HL-60 (cell line): ENCODE data around the gene HLCS.

Experiments
- DNase-seq, 2 experiments: peaks; one replicate each; pipeline ENCODE4 v3.0.0-alpha.2; 2010 to 2020; ENCODE audit warnings: low read depth in 1 of 2, low spot score in 1 of 2
- H3K27ac ChIP-seq: fragments of 250-450 bp; sonication (Bioruptor Pico); replicated peaks from 2 replicates; pipeline ENCODE4 v1.5.1; 2020; ENCODE audit warnings: mild to moderate bottlenecking, moderate library complexity
- H3K27me3 ChIP-seq: fragments of 250-450 bp; sonication (Bioruptor Pico); 2 replicates; pipeline ENCODE4 v1.5.1; 2021; ENCODE audit warnings: mild to moderate bottlenecking, moderate library complexity; ENCODE audit not compliant: insufficient read depth, poor library complexity, severe bottlenecking
- H3K4me3 ChIP-seq: replicated peaks from 2 replicates; pipeline ENCODE4 v1.5.1; 2011; ENCODE audit warnings: mild to moderate bottlenecking, control low read depth, low read length; ENCODE audit not compliant: insufficient read depth
- GABPA ChIP-seq: IDR thresholded peaks from 2 replicates; pipeline ENCODE4 v1.6.1; 2012; ENCODE audit warnings: low read depth
- POLR2AphosphoS5 ChIP-seq: IDR thresholded peaks from 2 replicates; pipeline ENCODE4 v1.6.1; 2012; ENCODE audit warnings: low read depth
- SPI1 ChIP-seq: IDR thresholded peaks from 2 replicates; pipeline ENCODE4 v1.6.1; 2012; ENCODE audit warnings: low read depth, mild to moderate bottlenecking, borderline replicate concordance
- TF ChIP-seq, protein P1 (sequence below): IDR thresholded peaks from 2 replicates; pipeline ENCODE4 v1.6.1; 2012; ENCODE audit warnings: low read depth; ENCODE audit not compliant: insufficient replicate concordance
- TF ChIP-seq, protein P2 (sequence below): IDR thresholded peaks from one replicate; pipeline ENCODE4 v1.5.1; 2011; ENCODE audit warnings: low read length, control low read depth, inconsistent platforms; ENCODE audit not compliant: insufficient read depth

HLCS gene

DNA sequence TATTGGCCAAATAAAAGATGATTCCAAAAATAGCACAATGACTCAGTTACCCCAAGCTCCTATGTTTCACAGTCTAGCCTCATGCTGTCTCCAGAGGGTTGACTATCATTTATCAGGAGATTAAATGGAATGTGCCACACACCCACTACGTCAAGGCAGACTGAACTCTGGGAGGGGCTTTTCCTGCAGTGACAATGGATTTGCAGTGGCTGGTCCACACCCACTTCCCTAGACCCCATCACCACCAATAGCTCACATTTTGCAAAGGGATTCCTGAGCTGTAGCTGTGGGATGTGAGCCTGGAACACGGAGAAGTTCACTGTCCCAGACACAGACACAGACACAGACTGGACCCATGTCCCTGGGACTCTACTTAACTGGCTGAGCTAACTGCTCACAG, 77.1 kb downstream of the HLCS start:
- no peak overlapping the region for H3K27ac ChIP-seq
- H3K27me3 ChIP-seq, result no peaks in the 10 kb centered on the region
- no peak overlapping the region for H3K4me3 ChIP-seq
- TF ChIP-seq, protein P1, sequence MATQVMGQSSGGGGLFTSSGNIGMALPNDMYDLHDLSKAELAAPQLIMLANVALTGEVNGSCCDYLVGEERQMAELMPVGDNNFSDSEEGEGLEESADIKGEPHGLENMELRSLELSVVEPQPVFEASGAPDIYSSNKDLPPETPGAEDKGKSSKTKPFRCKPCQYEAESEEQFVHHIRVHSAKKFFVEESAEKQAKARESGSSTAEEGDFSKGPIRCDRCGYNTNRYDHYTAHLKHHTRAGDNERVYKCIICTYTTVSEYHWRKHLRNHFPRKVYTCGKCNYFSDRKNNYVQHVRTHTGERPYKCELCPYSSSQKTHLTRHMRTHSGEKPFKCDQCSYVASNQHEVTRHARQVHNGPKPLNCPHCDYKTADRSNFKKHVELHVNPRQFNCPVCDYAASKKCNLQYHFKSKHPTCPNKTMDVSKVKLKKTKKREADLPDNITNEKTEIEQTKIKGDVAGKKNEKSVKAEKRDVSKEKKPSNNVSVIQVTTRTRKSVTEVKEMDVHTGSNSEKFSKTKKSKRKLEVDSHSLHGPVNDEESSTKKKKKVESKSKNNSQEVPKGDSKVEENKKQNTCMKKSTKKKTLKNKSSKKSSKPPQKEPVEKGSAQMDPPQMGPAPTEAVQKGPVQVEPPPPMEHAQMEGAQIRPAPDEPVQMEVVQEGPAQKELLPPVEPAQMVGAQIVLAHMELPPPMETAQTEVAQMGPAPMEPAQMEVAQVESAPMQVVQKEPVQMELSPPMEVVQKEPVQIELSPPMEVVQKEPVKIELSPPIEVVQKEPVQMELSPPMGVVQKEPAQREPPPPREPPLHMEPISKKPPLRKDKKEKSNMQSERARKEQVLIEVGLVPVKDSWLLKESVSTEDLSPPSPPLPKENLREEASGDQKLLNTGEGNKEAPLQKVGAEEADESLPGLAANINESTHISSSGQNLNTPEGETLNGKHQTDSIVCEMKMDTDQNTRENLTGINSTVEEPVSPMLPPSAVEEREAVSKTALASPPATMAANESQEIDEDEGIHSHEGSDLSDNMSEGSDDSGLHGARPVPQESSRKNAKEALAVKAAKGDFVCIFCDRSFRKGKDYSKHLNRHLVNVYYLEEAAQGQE, result no peak
- TF ChIP-seq, protein P2, sequence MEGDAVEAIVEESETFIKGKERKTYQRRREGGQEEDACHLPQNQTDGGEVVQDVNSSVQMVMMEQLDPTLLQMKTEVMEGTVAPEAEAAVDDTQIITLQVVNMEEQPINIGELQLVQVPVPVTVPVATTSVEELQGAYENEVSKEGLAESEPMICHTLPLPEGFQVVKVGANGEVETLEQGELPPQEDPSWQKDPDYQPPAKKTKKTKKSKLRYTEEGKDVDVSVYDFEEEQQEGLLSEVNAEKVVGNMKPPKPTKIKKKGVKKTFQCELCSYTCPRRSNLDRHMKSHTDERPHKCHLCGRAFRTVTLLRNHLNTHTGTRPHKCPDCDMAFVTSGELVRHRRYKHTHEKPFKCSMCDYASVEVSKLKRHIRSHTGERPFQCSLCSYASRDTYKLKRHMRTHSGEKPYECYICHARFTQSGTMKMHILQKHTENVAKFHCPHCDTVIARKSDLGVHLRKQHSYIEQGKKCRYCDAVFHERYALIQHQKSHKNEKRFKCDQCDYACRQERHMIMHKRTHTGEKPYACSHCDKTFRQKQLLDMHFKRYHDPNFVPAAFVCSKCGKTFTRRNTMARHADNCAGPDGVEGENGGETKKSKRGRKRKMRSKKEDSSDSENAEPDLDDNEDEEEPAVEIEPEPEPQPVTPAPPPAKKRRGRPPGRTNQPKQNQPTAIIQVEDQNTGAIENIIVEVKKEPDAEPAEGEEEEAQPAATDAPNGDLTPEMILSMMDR, result no peak
- TF ChIP-seq GABPA, result no peak
- TF ChIP-seq POLR2AphosphoS5, result no peak
- no peak for TF ChIP-seq SPI1
- no peak for DNase-seq

DNA sequence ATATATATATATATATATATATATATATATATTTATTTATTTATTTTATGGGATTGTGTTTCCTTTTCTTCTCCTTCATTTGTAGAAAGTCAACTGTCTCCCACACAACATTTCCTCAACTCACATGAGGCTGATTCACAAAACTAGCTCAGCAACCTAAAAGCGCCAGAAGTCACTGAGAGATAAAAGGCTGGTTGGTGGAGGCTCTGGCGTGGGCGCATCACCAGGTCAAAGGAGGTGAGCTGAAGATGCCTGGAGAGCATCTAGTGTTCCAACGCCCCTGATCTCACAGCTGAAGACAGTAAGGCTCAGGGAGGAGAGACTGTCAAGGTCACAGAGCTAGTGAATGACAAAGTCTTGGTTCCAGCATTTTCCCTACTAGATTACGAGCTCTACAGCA, 78.0 kb downstream of the HLCS start:
- Histone ChIP-seq H3K27me3 (no peaks in the 10 kb centered on the region), H3K4me3 (no peak overlapping the region), H3K27ac (no peak overlapping the region)
- TF ChIP-seq SPI1, result no peak
- no peak for DNase-seq

DNA sequence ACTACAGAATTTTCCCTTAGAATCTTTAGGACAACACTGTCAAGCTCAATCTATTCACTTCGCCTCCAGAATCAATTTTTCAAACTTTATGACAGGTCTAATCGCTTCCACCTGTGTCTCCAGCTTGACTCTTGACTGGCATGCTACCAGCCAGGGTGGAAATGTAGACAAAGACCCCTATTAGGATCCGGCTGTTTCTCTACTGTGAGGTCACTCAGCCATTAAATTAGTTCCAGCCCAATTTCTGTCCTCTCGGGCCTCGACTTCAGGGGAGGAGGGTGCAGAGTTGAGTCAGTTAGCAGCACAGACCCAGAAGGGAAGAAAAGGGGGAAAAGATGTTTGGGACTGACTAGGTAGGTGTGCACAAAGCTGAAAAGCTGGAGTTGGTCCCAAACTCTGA, 78.5 kb downstream of the HLCS start:
- Histone ChIP-seq H3K27me3 (no peaks in the 10 kb centered on the region), H3K4me3 (no peak overlapping the region), H3K27ac (no peak overlapping the region)
- DNase-seq, result no peak
- TF ChIP-seq, protein P2, result no peak
- no peak for TF ChIP-seq GABPA
- TF ChIP-seq, protein P1, result no peak
- no peak for TF ChIP-seq SPI1
- TF ChIP-seq POLR2AphosphoS5, result no peak

DNA sequence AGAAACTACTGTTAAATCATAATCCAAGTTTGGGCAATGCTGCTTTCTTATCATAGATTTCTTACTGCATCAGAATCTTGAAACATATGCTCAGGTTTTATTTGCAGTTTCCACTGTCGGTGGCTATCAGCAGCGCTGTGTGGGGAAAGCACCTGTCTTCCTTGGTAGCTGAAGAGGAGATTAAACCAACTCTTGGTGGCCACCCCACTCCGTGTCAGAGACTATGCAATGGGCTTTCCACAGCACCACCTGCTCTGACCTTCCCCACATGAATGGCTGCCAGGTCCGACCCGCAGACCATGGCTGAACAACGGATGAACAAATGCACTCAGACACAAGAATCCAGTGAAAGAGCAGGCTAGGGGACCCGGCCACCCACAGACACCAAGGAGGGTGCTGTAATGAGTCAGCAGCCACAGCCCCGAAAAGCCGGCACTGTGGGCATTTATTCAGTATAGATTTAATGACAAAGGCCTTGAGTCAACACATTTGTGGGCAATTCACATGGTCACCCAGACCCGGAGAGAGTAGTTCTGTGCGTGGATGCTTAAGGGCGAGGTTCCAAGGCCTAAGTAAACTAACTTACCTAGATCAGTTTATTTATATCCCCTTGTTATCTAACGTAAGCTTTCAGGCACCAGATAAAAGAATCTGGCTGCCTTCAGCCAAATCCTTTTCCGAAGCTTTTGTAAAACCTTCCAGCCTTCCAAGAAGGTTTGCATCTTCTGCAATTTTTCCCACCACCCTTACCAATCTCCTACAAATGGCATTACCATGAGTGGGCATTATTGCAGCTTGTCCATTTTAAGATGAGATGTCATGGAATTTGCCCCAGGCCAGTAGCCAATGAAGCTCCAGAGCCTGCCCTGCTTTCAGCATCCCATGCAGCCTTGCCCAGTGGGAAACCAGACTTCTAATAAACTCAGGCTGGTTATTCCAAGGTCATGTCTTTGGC, 82.7 kb downstream of the HLCS start:
- no peak for DNase-seq
- Histone ChIP-seq H3K27ac (no peak overlapping the region), H3K27me3 (no peaks in the 10 kb centered on the region), H3K4me3 (no peak overlapping the region)
- no peak for TF ChIP-seq GABPA
- TF ChIP-seq, protein P1, result no peak
- TF ChIP-seq POLR2AphosphoS5, result no peak
- no peak for TF ChIP-seq SPI1
- TF ChIP-seq, protein P2, result no peak
